Cardiac muscle cell (in vitro differentiated cells and primary cell): Measurements from ENCODE around the gene FNDC3B. TPM values are rescaled to one million over a fixed set of nuclear protein-coding genes. Genes with fewer than 3 reads are reported as not detected.

Experiments
- DNase-seq, 2 donors: peaks; one replicate each; pipeline versions ENCODE4 v3.0.0 to v3.0.0-alpha.2; 2010 to 2017; ENCODE audit warnings: low read depth in 1 of 2, low spot score in 1 of 2
- H3K27ac ChIP-seq: fragments of 200-600 bp; sonication (generic); 2 replicates; pipeline ENCODE4 v1.5.1; 2016
- H3K27me3 ChIP-seq: fragments of 200-600 bp; sonication (generic); 2 replicates; pipeline ENCODE4 v1.6.0; 2016; ENCODE audit warnings: control low read depth
- H3K36me3 ChIP-seq: fragments of 200-600 bp; sonication (generic); 2 replicates; pipeline ENCODE4 v1.5.1; 2016; ENCODE audit warnings: control low read depth
- H3K4me1 ChIP-seq: fragments of 200-600 bp; sonication (generic); 2 replicates; pipeline ENCODE4 v1.8.1; 2017; ENCODE audit warnings: low read depth, mild to moderate bottlenecking, mixed run types
- H3K4me3 ChIP-seq: fragments of 200-600 bp; sonication (generic); 2 replicates; pipeline ENCODE4 v1.5.1; 2016; ENCODE audit warnings: mild to moderate bottlenecking
- H3K9me3 ChIP-seq: fragments of 200-600 bp; sonication (generic); 2 replicates; pipeline ENCODE4 v1.5.1; 2017; ENCODE audit warnings: low read depth, mild to moderate bottlenecking, control low read depth
- polyA plus RNA-seq: library from polyadenylated mRNA; unstranded; fragments of >200 nt; fragmentation: Nextera tagmentation; extraction: Ambion mirVana; gene quantifications from 2 replicates; pipeline ENCODE4 v1.2.1, GENCODE V29; 2016
- total RNA-seq: library from RNA; depleted of rRNA; stranded (reverse); fragments of >200 nt; gene quantifications from 2 replicates; pipeline ENCODE4 v1.2.3, GENCODE V29; 2016
- TF ChIP-seq, protein P1 (sequence below): IDR thresholded peaks from 2 replicates; pipeline ENCODE4 v1.5.1; 2012; ENCODE audit warnings: low read depth, mild to moderate bottlenecking, low read length

Gene FNDC3B
- total and polyA plus RNA-seq, 2 experiments from 2014 or later: 55.2 to 62.3 TPM

- H3K4me3 ChIP-seq: no peak overlapping the region
- TF ChIP-seq, protein P1, sequence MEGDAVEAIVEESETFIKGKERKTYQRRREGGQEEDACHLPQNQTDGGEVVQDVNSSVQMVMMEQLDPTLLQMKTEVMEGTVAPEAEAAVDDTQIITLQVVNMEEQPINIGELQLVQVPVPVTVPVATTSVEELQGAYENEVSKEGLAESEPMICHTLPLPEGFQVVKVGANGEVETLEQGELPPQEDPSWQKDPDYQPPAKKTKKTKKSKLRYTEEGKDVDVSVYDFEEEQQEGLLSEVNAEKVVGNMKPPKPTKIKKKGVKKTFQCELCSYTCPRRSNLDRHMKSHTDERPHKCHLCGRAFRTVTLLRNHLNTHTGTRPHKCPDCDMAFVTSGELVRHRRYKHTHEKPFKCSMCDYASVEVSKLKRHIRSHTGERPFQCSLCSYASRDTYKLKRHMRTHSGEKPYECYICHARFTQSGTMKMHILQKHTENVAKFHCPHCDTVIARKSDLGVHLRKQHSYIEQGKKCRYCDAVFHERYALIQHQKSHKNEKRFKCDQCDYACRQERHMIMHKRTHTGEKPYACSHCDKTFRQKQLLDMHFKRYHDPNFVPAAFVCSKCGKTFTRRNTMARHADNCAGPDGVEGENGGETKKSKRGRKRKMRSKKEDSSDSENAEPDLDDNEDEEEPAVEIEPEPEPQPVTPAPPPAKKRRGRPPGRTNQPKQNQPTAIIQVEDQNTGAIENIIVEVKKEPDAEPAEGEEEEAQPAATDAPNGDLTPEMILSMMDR: no peak
- DNase-seq: no peak
- H3K36me3 ChIP-seq: peaks cover 8% of the 10 kb centered on the region
- no peaks in the 10 kb centered on the region for H3K27me3 ChIP-seq
- no peaks in the 10 kb centered on the region for H3K4me1 ChIP-seq
- H3K27ac ChIP-seq: peak overlapping the region; percentile 55
- no peaks in the 10 kb centered on the region for H3K9me3 ChIP-seq
These were observed 351.4 kb downstream of the FNDC3B start for GRCh38 chr3:172390792-172391191.

DNA sequence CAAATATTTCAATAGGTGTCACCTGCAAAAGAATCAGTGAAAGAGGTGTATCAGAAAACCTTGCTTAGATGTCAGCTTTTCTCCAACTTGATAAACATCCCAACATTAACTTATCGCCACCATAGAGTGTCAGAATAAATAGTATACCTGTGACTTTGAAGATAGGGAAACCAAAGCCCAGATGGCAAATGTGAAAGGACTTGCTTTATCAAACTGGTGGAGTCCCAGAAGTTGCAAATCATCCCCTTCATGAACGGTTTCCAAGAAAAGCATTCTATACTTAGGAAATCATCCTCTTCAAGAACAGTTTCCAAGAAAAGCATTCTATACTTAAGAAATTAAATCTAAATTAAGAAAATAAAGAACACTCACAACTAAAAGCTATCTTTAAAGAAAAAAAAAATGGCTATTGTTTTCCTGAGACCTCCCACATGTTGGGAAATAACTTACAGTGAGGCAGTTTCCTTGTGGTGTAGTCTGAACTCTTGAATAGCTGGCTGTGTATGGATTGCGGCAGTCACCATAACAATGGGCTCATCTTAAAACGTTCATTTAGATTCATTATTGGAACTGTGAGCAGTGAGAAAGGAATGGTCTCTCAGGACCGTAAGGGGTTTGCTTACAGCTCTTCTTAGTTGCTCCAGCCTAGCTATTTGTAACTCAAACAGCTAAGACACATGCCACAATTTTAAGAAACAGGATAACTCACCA is 352.4 kb downstream of the FNDC3B start:
- Histone ChIP-seq H3K36me3 (peaks cover 8% of the 10 kb centered on the region), H3K27me3 (no peaks in the 10 kb centered on the region), H3K9me3 (no peaks in the 10 kb centered on the region), H3K27ac (peak overlapping the region; percentile 55), H3K4me1 (no peaks in the 10 kb centered on the region), H3K4me3 (no peak overlapping the region)
- DNase-seq: peak in 1 of 2 donors; percentile 90
- TF ChIP-seq, protein P1: no peak

GRCh38 chr3:172394692-172395091 is 355.3 kb downstream of the FNDC3B start:
- no peaks in the 10 kb centered on the region for H3K4me1 ChIP-seq
- H3K27me3 ChIP-seq: no peaks in the 10 kb centered on the region
- H3K4me3 ChIP-seq: no peak overlapping the region
- H3K9me3 ChIP-seq: no peaks in the 10 kb centered on the region
- TF ChIP-seq, protein P1: no peak
- H3K36me3 ChIP-seq: peaks cover 19% of the 10 kb centered on the region
- DNase-seq: no peak
- H3K27ac ChIP-seq: no peak overlapping the region

DNA sequence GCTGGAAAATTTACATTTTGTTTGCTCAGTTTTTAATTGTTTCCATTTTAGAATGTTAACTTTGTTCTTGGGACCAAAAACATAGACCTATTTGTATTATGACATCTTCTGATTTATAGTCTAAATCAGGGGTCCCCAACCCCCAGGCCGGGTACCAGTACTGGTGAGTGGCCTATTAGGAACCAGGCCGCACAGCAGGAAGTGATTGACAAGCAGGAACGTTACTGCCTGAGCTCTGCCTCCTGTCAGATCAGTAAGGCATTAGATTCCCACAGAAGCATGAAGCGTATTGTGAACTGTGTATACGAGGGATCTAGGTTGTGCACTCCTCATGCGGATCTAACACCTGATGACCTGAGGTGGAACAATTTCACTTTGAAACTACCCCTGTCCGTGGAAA is 357.0 kb downstream of the FNDC3B start:
- Histone ChIP-seq H3K36me3 (peaks cover 22% of the 10 kb centered on the region), H3K9me3 (no peaks in the 10 kb centered on the region), H3K4me1 (no peaks in the 10 kb centered on the region), H3K27ac (no peak overlapping the region), H3K4me3 (no peak overlapping the region), H3K27me3 (no peaks in the 10 kb centered on the region)
- TF ChIP-seq, protein P1: no peak
- no peak for DNase-seq

DNA sequence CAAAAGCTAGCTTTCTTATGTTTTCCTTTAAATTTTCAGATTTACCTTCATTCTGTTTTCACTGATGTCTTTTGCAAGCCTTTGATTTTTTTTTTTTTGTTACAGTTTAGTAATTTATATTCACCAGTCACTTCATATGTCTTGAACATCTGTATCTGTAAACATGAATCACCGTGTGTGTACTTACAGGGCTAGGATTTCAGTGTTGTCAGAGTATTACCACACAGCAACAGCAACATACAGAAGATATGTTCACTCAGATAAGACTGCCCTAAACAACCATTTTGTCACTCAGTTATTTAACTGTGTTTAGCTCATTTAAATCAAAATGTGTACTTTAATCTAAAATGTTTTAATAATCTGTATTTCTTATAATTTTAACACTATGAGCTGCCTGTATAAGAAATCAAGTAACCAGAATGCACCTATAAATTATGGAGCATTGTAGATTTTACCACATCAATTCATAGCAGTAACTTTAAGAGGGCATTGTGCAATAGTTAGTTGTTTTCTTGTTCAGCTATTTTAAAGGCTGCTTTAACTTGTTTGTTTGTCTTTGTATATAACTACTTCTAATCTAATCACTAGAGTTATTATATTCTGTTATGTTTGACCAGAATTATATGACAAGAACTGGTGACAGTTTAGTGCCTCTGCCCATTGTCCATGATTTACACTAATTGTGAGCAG is 358.5 kb downstream of the FNDC3B start:
- H3K27ac ChIP-seq: no peak overlapping the region
- no peaks in the 10 kb centered on the region for H3K4me1 ChIP-seq
- peaks cover 24% of the 10 kb centered on the region for H3K36me3 ChIP-seq
- TF ChIP-seq, protein P1: no peak
- H3K9me3 ChIP-seq: no peaks in the 10 kb centered on the region
- peak in 1 of 2 donors; percentile 82 for DNase-seq
- no peak overlapping the region for H3K4me3 ChIP-seq
- H3K27me3 ChIP-seq: no peaks in the 10 kb centered on the region
